DND-41 (cell line): ENCODE measurements around the gene EEFSEC.

ENCODE experiments used
- EZH2 ChIP-seq: IDR thresholded peaks from 3 replicates; pipeline ENCODE4 v1.6.1; 2012; ENCODE audit warnings: borderline replicate concordance, low read depth, mild to moderate bottlenecking, moderate library complexity, low read length, inconsistent platforms; ENCODE audit not compliant: severe bottlenecking
- TF ChIP-seq, protein P1 (sequence below): IDR thresholded peaks from 2 replicates; pipeline ENCODE4 v1.5.1; 2012; ENCODE audit warnings: borderline replicate concordance, low read length, moderate library complexity, mild to moderate bottlenecking; ENCODE audit not compliant: poor library complexity, severe bottlenecking; ENCODE audit errors: extremely low read depth

DNA sequence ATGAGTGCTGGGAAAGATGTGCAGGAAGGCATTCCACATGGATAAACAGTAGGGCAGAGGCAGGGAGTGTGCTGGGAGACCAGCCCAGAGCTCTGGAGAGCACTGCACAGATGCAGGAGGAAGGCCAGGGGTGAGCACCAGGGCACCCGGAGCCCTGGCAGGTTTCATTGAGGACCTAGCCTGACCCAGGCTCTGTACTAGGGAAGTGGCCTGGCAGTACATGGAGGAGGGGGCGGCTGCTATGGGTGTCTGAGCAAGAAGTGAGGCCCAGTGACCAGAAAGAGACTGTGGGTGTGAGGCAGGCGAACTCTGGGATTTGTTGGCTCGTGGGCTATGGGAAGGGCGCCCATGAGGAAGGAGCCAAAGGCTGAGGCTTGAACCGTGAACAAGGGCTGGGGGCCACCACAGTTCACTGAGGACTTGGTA is 174.3 kb downstream of the EEFSEC start:
- TF ChIP-seq, protein P1, sequence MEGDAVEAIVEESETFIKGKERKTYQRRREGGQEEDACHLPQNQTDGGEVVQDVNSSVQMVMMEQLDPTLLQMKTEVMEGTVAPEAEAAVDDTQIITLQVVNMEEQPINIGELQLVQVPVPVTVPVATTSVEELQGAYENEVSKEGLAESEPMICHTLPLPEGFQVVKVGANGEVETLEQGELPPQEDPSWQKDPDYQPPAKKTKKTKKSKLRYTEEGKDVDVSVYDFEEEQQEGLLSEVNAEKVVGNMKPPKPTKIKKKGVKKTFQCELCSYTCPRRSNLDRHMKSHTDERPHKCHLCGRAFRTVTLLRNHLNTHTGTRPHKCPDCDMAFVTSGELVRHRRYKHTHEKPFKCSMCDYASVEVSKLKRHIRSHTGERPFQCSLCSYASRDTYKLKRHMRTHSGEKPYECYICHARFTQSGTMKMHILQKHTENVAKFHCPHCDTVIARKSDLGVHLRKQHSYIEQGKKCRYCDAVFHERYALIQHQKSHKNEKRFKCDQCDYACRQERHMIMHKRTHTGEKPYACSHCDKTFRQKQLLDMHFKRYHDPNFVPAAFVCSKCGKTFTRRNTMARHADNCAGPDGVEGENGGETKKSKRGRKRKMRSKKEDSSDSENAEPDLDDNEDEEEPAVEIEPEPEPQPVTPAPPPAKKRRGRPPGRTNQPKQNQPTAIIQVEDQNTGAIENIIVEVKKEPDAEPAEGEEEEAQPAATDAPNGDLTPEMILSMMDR, result no peak
- no peak for TF ChIP-seq EZH2
